WTC11 (cell line): ENCODE measurements around the gene PCDHGB4. TPM values are rescaled to one million over a fixed set of nuclear protein-coding genes. Genes with fewer than 3 reads are reported as not detected.

ENCODE experiments used
- ATAC-seq: fragments of 200-7000 bp; cut with Tn5 transposase; 2 replicates; pipeline ENCODE4 v1.10.0; 2021; ENCODE audit warnings: mild to moderate bottlenecking, moderate library complexity
- CTCF ChIA-PET: fragments of 300-600 bp; sonication (Branson Sonifier 250); formaldehyde crosslinking; loops from one replicate; lab custom pipeline; 2021; ENCODE audit warnings: antibody characterized with exemption; lab: Charles Lee
- POLR2A ChIA-PET: fragments of 350-600 bp; sonication (Branson Sonifier 250); formaldehyde crosslinking; loops from one replicate; lab custom pipeline; 2021; ENCODE audit warnings: antibody characterized with exemption; lab: Charles Lee
- DNase-seq: peaks from one replicate; pipeline ENCODE4 v3.0.0; 2021; ENCODE audit warnings: low spot score
- H3K27ac Mint-ChIP-seq: 2 replicates; pipeline ENCODE4 v1.8.0; 2021; ENCODE audit warnings: mixed read lengths
- H3K27me3 Mint-ChIP-seq: 2 replicates; pipeline ENCODE4 v1.8.0; 2021; ENCODE audit warnings: low read depth, mild to moderate bottlenecking, moderate library complexity, mixed read lengths
- H3K36me3 Mint-ChIP-seq: 2 replicates; pipeline ENCODE4 v1.8.0; 2021; ENCODE audit warnings: mixed read lengths
- H3K4me1 Mint-ChIP-seq: 2 replicates; pipeline ENCODE4 v1.8.0; 2022; ENCODE audit warnings: mixed read lengths
- H3K4me3 Mint-ChIP-seq: 2 replicates; pipeline ENCODE4 v1.8.0; 2021; ENCODE audit warnings: mild to moderate bottlenecking, moderate library complexity, mixed read lengths
- H3K9me3 Mint-ChIP-seq: 2 replicates; pipeline ENCODE4 v1.8.0; 2021; ENCODE audit warnings: mixed read lengths
- EMX1 ChIP-seq: fragments of 250-450 bp; sonication (Bioruptor Pico); IDR thresholded peaks from 2 replicates; pipeline ENCODE4 v1.8.0; 2021; ENCODE audit warnings: mild to moderate bottlenecking
- FOXJ3 ChIP-seq: sonication (generic); formaldehyde crosslinking; IDR thresholded peaks from 2 replicates; pipeline ENCODE4 v1.9.0; 2021; ENCODE audit warnings: missing genetic modification reagents, mild to moderate bottlenecking, borderline replicate concordance
- FOXP1 ChIP-seq: sonication (generic); formaldehyde crosslinking; IDR thresholded peaks from 2 replicates; pipeline ENCODE4 v1.8.0; 2022; ENCODE audit warnings: missing genetic modification reagents, mild to moderate bottlenecking, moderate library complexity, borderline replicate concordance
- GTF2I ChIP-seq: fragments of 250-450 bp; sonication (Bioruptor Pico); conservative IDR thresholded peaks from 2 replicates; pipeline ENCODE4 v1.4.0; 2021; ENCODE audit warnings: mild to moderate bottlenecking
- JUN ChIP-seq: sonication (generic); formaldehyde crosslinking; IDR thresholded peaks from 2 replicates; pipeline ENCODE4 v1.8.0; 2023; ENCODE audit warnings: mild to moderate bottlenecking, missing genetic modification reagents
- KAT7 ChIP-seq: sonication (generic); formaldehyde crosslinking; IDR thresholded peaks from 2 replicates; pipeline ENCODE4 v1.8.1; 2023; ENCODE audit warnings: missing genetic modification reagents, mild to moderate bottlenecking, borderline replicate concordance
- NFATC4 ChIP-seq: fragments of 250-450 bp; sonication (Bioruptor Pico); IDR thresholded peaks from 2 replicates; pipeline ENCODE4 v1.9.0; 2021; ENCODE audit warnings: mild to moderate bottlenecking
- NR3C1 ChIP-seq: sonication (generic); formaldehyde crosslinking; conservative IDR thresholded peaks from 2 replicates; pipeline ENCODE4 v1.8.1; 2023; ENCODE audit warnings: low read depth, mild to moderate bottlenecking, missing genetic modification reagents
- PRRX2 ChIP-seq: fragments of 250-450 bp; sonication (Bioruptor Pico); IDR thresholded peaks from 2 replicates; pipeline ENCODE4 v1.8.0; 2021; ENCODE audit warnings: mild to moderate bottlenecking
- RELA ChIP-seq: sonication (generic); formaldehyde crosslinking; IDR thresholded peaks from 2 replicates; pipeline ENCODE4 v1.8.1; 2022; ENCODE audit warnings: missing genetic modification reagents, mild to moderate bottlenecking, borderline replicate concordance
- RORB ChIP-seq: fragments of 250-450 bp; sonication (Bioruptor Pico); IDR thresholded peaks from 2 replicates; pipeline ENCODE4 v1.9.0; 2021; ENCODE audit warnings: mild to moderate bottlenecking
- SMAD3 ChIP-seq: sonication (generic); formaldehyde crosslinking; IDR thresholded peaks from 2 replicates; pipeline ENCODE4 v1.8.0; 2022; ENCODE audit warnings: missing genetic modification reagents, mild to moderate bottlenecking, borderline replicate concordance
- SMAD4 ChIP-seq: sonication (generic); formaldehyde crosslinking; IDR thresholded peaks from 2 replicates; pipeline ENCODE4 v1.8.0; 2022; ENCODE audit warnings: mild to moderate bottlenecking, missing genetic modification reagents
- TEAD1 ChIP-seq: sonication (generic); formaldehyde crosslinking; IDR thresholded peaks from 2 replicates; pipeline ENCODE4 v1.8.0; 2022; ENCODE audit warnings: mild to moderate bottlenecking, missing genetic modification reagents
- TP53 ChIP-seq: sonication (generic); formaldehyde crosslinking; IDR thresholded peaks from 2 replicates; pipeline ENCODE4 v1.8.1; 2023; ENCODE audit warnings: mild to moderate bottlenecking, missing genetic modification reagents
- ZNF396 ChIP-seq: fragments of 250-450 bp; sonication (Bioruptor Pico); IDR thresholded peaks from 2 replicates; pipeline ENCODE4 v1.8.0; 2021; ENCODE audit warnings: mild to moderate bottlenecking, moderate library complexity, borderline replicate concordance
- total RNA-seq: library from RNA; stranded (reverse); gene quantifications from 3 replicates; pipeline ENCODE4 v1.2.3, GENCODE V29; 2021
- TF ChIP-seq, protein P1 (sequence below): sonication (generic); formaldehyde crosslinking; IDR thresholded peaks from 2 replicates; pipeline ENCODE4 v1.8.0; 2022; ENCODE audit warnings: mild to moderate bottlenecking, missing genetic modification reagents
- TF ChIP-seq, protein P2 (sequence below): fragments of 250-450 bp; sonication (Bioruptor Pico); IDR thresholded peaks from 2 replicates; pipeline ENCODE4 v1.9.0; 2021; ENCODE audit warnings: moderate library complexity, mild to moderate bottlenecking, inconsistent platforms, borderline replicate concordance
- TF ChIP-seq, protein P3 (sequence below): sonication (generic); formaldehyde crosslinking; IDR thresholded peaks from 2 replicates; pipeline ENCODE4 v1.8.0; 2022; ENCODE audit warnings: mild to moderate bottlenecking, missing genetic modification reagents
- TF ChIP-seq, protein P4 (sequence below): fragments of 250-450 bp; sonication (Bioruptor Pico); IDR thresholded peaks from 2 replicates; pipeline ENCODE4 v1.8.0; 2021; ENCODE audit warnings: mild to moderate bottlenecking

PCDHGB4 gene
- total RNA-seq, 1 experiment from 2014 or later, result 9.1 TPM

DNA sequence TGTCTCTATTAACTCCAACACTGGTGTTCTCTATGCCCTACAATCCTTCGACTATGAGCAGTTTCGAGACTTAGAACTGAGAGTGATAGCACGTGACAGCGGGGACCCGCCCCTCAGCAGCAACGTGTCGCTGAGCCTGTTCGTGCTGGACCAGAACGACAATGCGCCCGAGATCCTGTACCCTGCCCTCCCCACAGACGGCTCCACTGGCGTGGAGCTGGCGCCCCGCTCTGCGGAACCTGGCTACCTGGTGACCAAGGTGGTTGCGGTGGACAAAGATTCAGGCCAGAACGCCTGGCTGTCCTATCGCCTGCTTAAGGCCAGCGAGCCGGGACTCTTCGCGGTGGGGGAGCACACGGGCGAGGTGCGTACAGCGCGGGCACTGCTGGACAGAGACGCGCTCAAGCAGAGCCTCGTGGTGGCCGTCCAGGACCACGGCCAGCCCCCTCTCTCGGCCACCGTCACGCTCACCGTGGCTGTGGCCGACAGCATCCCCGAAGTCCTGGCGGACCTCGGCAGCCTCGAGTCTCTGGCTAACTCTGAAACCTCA, 35.3 kb downstream of the PCDHGB4 start:
- CTCF ChIA-PET, result interaction anchor here (0.7 to 3.6 kb wide), 7 partner anchors 10 to 135 kb away, joined by 3 to 131 read pairs (median 7); partner anchors contain the start of genes PCDHGA10 and PCDHGB3
- Mint-ChIP-seq H3K27ac (no peak overlapping the region), H3K4me1 (peaks cover 26% of the 10 kb centered on the region), H3K36me3 (peaks cover 77% of the 10 kb centered on the region), H3K27me3 (peaks cover 14% of the 10 kb centered on the region), H3K9me3 (peaks cover 40% of the 10 kb centered on the region), H3K4me3 (no peak overlapping the region)
- TF ChIP-seq SMAD4 (CRISPR knock-in tag), result no peak
- no peak for TF ChIP-seq NR3C1 (CRISPR knock-in tag)
- TF ChIP-seq, protein P1, sequence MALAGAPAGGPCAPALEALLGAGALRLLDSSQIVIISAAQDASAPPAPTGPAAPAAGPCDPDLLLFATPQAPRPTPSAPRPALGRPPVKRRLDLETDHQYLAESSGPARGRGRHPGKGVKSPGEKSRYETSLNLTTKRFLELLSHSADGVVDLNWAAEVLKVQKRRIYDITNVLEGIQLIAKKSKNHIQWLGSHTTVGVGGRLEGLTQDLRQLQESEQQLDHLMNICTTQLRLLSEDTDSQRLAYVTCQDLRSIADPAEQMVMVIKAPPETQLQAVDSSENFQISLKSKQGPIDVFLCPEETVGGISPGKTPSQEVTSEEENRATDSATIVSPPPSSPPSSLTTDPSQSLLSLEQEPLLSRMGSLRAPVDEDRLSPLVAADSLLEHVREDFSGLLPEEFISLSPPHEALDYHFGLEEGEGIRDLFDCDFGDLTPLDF, result no peak
- no peak for TF ChIP-seq JUN
- no peak for TF ChIP-seq ZNF396 (CRISPR knock-in tag)
- peak; percentile 18; the same call in 1 of the 2 replicates for TF ChIP-seq FOXP1
- TF ChIP-seq RORB (CRISPR knock-in tag), result no peak
- 0 out of 2 replicates have a peak, but pooled peaks have one; percentile 67 for TF ChIP-seq RELA (CRISPR knock-in tag)
- TF ChIP-seq TEAD1, result no peak
- TF ChIP-seq, protein P2, sequence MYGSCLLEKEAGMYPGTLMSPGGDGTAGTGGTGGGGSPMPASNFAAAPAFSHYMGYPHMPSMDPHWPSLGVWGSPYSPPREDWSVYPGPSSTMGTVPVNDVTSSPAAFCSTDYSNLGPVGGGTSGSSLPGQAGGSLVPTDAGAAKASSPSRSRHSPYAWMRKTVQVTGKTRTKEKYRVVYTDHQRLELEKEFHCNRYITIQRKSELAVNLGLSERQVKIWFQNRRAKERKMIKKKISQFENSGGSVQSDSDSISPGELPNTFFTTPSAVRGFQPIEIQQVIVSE (CRISPR knock-in tag), result no peak
- POLR2A ChIA-PET, result no interaction called here
- ATAC-seq, result no peak
- DNase-seq, result no peak

DNA sequence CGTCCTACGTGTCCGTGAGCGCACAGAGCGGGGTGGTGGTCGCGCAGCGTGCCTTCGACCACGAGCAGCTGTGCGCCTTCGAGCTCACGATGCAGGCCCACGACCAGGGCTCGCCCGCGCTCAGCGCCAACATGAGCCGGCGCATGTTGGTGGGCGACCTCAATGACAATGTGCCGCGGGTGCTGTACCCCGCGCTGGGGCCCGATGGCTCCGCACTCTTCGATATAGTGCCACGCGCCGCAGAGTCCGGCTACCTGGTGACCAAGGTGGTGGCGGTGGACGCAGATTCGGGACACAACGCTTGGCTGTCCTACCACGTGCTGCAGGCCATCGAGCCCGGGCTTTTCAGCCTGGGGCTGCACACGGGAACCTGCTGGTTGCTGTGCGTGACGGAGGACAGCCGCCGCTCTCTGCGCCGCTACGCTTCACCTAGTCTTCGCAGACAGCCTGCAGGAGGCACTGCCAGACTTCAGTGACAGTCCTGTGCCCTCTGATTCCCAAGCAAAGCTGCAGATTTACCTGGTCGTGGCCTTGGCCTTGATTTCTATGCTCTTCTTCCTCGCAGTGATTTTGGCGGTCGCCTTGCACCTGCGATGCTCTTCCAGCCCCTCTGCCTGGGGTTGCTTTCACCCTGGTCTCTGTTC, 40.4 kb downstream of the PCDHGB4 start:
- peak; percentile 53; the same call in 1 of the 2 replicates for ATAC-seq

DNA sequence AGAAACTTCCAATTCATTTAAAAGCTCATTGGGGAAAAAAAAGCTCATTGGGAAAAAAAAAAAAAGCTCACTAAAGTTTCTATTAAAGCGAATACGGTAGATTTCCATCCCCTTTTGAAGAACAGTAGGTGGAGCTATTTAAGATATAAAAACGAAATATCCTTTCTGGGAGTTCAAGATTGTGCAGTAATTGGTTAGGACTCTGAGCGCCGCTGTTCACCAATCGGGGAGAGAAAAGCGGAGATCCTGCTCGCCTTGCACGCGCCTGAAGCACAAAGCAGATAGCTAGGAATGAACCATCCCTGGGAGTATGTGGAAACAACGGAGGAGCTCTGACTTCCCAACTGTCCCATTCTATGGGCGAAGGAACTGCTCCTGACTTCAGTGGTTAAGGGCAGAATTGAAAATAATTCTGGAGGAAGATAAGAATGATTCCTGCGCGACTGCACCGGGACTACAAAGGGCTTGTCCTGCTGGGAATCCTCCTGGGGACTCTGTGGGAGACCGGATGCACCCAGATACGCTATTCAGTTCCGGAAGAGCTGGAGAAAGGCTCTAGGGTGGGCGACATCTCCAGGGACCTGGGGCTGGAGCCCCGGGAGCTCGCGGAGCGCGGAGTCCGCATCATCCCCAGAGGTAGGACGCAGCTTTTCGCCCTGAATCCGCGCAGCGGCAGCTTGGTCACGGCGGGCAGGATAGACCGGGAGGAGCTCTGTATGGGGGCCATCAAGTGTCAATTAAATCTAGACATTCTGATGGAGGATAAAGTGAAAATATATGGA, 43.0 kb downstream of the PCDHGB4 start, which contains the start of gene PCDHGA12:
TSS of gene PCDHGA12 (plus strand) at position 176 of the 782 bp plus-strand sequence. CDS start at position 429, 253 bp downstream.
- POLR2A ChIA-PET, result interaction anchor here (0.8 to 0.9 kb wide), 2 partner anchors 45 to 83 kb away, joined by 3 to 4 read pairs; partner anchors contain the start of gene PCDHGC3
- TF ChIP-seq SMAD3 (CRISPR knock-in tag) (no peak), PRRX2 (CRISPR knock-in tag) (no peak)
- TF ChIP-seq, protein P3, sequence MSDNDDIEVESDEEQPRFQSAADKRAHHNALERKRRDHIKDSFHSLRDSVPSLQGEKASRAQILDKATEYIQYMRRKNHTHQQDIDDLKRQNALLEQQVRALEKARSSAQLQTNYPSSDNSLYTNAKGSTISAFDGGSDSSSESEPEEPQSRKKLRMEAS (CRISPR knock-in tag), result no peak
- TF ChIP-seq, protein P2 (CRISPR knock-in tag), result no peak
- Mint-ChIP-seq H3K36me3 (peaks cover 72% of the 10 kb centered on the region), H3K27ac (no peak within 1 kb of the TSS), H3K27me3 (no peaks in the 10 kb centered on the region), H3K9me3 (peaks cover 55% of the 10 kb centered on the region), H3K4me1 (no peaks in the 10 kb centered on the region), H3K4me3 (no peak within 1 kb of the TSS)
- peak; percentile 43; the same call in 1 of the 2 replicates for ATAC-seq
- CTCF ChIA-PET, result interaction anchor here (0.9 to 2.7 kb wide), 31 partner anchors 9 to 238 kb away, joined by 3 to 28 read pairs (median 6); partner anchors contain the start of genes PCDHB10, PCDHB14, PCDHB15 and PCDHGA10
- no peak for DNase-seq

More for the DNA sequence above, 40.4 kb downstream of the PCDHGB4 start:
- TF ChIP-seq FOXJ3 (CRISPR knock-in tag) (no peak), TEAD1 (no peak), NFATC4 (CRISPR knock-in tag) (no peak), KAT7 (CRISPR knock-in tag) (no peak), TP53 (no peak), EMX1 (CRISPR knock-in tag) (no peak), RORB (CRISPR knock-in tag) (no peak), GTF2I (no peak)
- TF ChIP-seq, protein P4, sequence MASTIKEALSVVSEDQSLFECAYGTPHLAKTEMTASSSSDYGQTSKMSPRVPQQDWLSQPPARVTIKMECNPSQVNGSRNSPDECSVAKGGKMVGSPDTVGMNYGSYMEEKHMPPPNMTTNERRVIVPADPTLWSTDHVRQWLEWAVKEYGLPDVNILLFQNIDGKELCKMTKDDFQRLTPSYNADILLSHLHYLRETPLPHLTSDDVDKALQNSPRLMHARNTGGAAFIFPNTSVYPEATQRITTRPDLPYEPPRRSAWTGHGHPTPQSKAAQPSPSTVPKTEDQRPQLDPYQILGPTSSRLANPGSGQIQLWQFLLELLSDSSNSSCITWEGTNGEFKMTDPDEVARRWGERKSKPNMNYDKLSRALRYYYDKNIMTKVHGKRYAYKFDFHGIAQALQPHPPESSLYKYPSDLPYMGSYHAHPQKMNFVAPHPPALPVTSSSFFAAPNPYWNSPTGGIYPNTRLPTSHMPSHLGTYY, result no peak
- TF ChIP-seq, all 79 proteins: peak for 0
- Mint-ChIP-seq H3K4me1 (no peaks in the 10 kb centered on the region), H3K36me3 (peaks cover 69% of the 10 kb centered on the region), H3K27ac (peak overlapping the region; percentile 30; the same call in 1 of the 2 replicates), H3K4me3 (no peak overlapping the region), H3K9me3 (peaks cover 37% of the 10 kb centered on the region), H3K27me3 (no peaks in the 10 kb centered on the region)
- POLR2A ChIA-PET, result no interaction called here
- CTCF ChIA-PET, result interaction anchor here (0.9 to 2.5 kb wide), 9 partner anchors 10 to 136 kb away, joined by 3 to 6 read pairs (median 3); partner anchors contain the start of genes PCDHGA10, PCDHGA3 and PCDHGB7
- no peak for DNase-seq
